Caco-2 (cell line): Measurements from ENCODE around the gene B3GNT5. TPM values are rescaled to one million over a fixed set of nuclear protein-coding genes. Genes with fewer than 3 reads are reported as not detected.

Source experiments
- BruUV-seq: library from RNA; stranded (reverse); fragments of 400-500 nt; replicated peaks from 2 replicates; lab custom pipeline; 2021; lab: Mats Ljungman, UMichigan
- CTCF ChIA-PET: fragments of 300-600 bp; sonication (Branson Sonifier 250); formaldehyde crosslinking; loops from one replicate; lab custom pipeline; 2022; ENCODE audit warnings: antibody characterized with exemption; lab: Charles Lee
- POLR2A ChIA-PET: fragments of 300-600 bp; sonication (Branson Sonifier 250); formaldehyde crosslinking; loops from one replicate; lab custom pipeline; 2022; ENCODE audit warnings: antibody characterized with exemption; lab: Charles Lee
- DNase-seq, 2 experiments: peaks; one replicate each; pipeline versions ENCODE4 v3.0.0 to v3.0.0-alpha.2; 2020 to 2022
- H3K27me3 ChIP-seq: replicated peaks from 2 replicates; pipeline ENCODE4 v1.6.0; 2011; ENCODE audit warnings: low read length; ENCODE audit not compliant: control insufficient read depth, insufficient read depth
- H3K36me3 ChIP-seq: 2 replicates; pipeline ENCODE4 v1.5.1; 2011; ENCODE audit warnings: low read length; ENCODE audit not compliant: control insufficient read depth, insufficient read depth
- H3K4me1 ChIP-seq: fragments of 250-450 bp; sonication (Bioruptor Pico); 2 replicates; pipeline ENCODE4 v1.5.1; 2020; ENCODE audit warnings: mild to moderate bottlenecking
- H3K4me3 ChIP-seq: 2 replicates; pipeline ENCODE4 v1.5.1; 2011; ENCODE audit warnings: low read depth, mild to moderate bottlenecking, control low read depth, low read length
- H3K9me3 ChIP-seq: fragments of 250-450 bp; sonication (Bioruptor Pico); 2 replicates; pipeline ENCODE4 v1.5.1; 2020; ENCODE audit warnings: mild to moderate bottlenecking, moderate library complexity
- H3K27ac Mint-ChIP-seq: one replicate; pipeline ENCODE4 v1.8.0; 2022; ENCODE audit warnings: mixed read lengths; ENCODE audit not compliant: unreplicated experiment
- H3K27me3 Mint-ChIP-seq: one replicate; pipeline ENCODE4 v1.8.0; 2022; ENCODE audit warnings: mixed read lengths; ENCODE audit not compliant: insufficient read depth, unreplicated experiment
- H3K36me3 Mint-ChIP-seq: one replicate; pipeline ENCODE4 v1.8.0; 2022; ENCODE audit warnings: mild to moderate bottlenecking, mixed read lengths; ENCODE audit not compliant: insufficient read depth, unreplicated experiment
- H3K4me1 Mint-ChIP-seq: one replicate; pipeline ENCODE4 v1.8.0; 2022; ENCODE audit warnings: low read depth, mixed read lengths; ENCODE audit not compliant: unreplicated experiment
- H3K4me3 Mint-ChIP-seq: one replicate; pipeline ENCODE4 v1.8.0; 2022; ENCODE audit warnings: mild to moderate bottlenecking, moderate library complexity, mixed read lengths; ENCODE audit not compliant: unreplicated experiment
- H3K9me3 Mint-ChIP-seq: one replicate; pipeline ENCODE4 v1.8.0; 2022; ENCODE audit warnings: mixed read lengths; ENCODE audit not compliant: unreplicated experiment
- intact Hi-C: fragments of 100-400 bp; cut with micrococcal nuclease; formaldehyde crosslinking; loops from one replicate; pipeline ENCODE4 v1.10.0; 2022; ENCODE audit not compliant: unreplicated experiment
- total RNA-seq: library from RNA; stranded (reverse); gene quantifications from 2 replicates; pipeline ENCODE4 v1.2.3, GENCODE V29; 2022
- TF ChIP-seq, protein P1 (sequence below), 2 experiments: fragments of 200-600 bp in 1 of 2; IDR thresholded peaks; 1 replicate in 1 of 2; 2 replicates in 1 of 2; pipeline versions ENCODE4 v1.5.1 to v1.8.0; 2011 to 2022; ENCODE audit warnings: antibody characterized with exemption in 1 of 2, control low read depth in 1 of 2, inconsistent platforms in 1 of 2, low read depth in 1 of 2, low read length in 1 of 2, mild to moderate bottlenecking in 1 of 2, moderate library complexity in 1 of 2; ENCODE audit not compliant: insufficient read depth in 1 of 2, severe bottlenecking in 1 of 2, unreplicated experiment in 1 of 2

B3GNT5 gene
- total RNA-seq, 1 experiment from 2014 or later, result 9.4 TPM

DNA sequence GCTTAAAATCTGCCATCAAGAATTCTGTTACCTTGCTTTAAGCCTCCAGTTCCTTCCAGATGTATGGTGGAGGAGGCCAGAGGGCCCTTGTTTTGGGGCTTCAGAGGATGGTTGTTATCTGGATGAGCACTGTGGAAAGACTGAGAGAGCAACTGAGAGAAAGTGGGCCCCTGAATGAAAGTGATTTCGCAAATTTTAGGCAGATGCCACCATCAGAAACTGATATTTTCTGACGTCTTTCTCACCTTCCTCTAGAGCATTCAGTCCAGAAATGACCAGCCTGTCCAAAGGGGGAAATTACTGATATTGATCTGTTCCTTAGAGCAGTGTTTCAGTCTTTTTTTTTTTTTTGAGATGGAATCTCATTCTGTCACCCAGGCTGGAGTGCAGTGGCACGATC, 13.4 kb downstream of the B3GNT5 start:
- Mint-ChIP-seq H3K27ac (no peak overlapping the region), H3K9me3 (no peaks in the 10 kb centered on the region), H3K4me3 (no peak overlapping the region), H3K36me3 (no peaks in the 10 kb centered on the region), H3K27me3 (no peaks in the 10 kb centered on the region), H3K4me1 (peaks cover 15% of the 10 kb centered on the region)
- no peak for DNase-seq
- no TSS peak for BruUV-seq
- Histone ChIP-seq H3K9me3 (no peaks in the 10 kb centered on the region), H3K4me3 (no peak overlapping the region), H3K36me3 (no peaks in the 10 kb centered on the region; the same call in none of the 2 replicates), H3K27me3 (no peaks in the 10 kb centered on the region), H3K4me1 (peaks cover 38% of the 10 kb centered on the region)
- intact Hi-C loops, result no loop called here
- ChIA-PET CTCF (no interaction called here), POLR2A (interaction anchor here (0.5 kb wide), 1 partner anchor 90 kb away, joined by 4 read pairs; no protein-coding TSS in a partner anchor)
- TF ChIP-seq, protein P1, sequence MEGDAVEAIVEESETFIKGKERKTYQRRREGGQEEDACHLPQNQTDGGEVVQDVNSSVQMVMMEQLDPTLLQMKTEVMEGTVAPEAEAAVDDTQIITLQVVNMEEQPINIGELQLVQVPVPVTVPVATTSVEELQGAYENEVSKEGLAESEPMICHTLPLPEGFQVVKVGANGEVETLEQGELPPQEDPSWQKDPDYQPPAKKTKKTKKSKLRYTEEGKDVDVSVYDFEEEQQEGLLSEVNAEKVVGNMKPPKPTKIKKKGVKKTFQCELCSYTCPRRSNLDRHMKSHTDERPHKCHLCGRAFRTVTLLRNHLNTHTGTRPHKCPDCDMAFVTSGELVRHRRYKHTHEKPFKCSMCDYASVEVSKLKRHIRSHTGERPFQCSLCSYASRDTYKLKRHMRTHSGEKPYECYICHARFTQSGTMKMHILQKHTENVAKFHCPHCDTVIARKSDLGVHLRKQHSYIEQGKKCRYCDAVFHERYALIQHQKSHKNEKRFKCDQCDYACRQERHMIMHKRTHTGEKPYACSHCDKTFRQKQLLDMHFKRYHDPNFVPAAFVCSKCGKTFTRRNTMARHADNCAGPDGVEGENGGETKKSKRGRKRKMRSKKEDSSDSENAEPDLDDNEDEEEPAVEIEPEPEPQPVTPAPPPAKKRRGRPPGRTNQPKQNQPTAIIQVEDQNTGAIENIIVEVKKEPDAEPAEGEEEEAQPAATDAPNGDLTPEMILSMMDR (IDR thresholded peaks at IDR 0.05; ENCODE audit: insufficient read depth in 1 of 2, low read depth in 1 of 2, low read length in 1 of 2, severe bottlenecking in 1 of 2, unreplicated experiment in 1 of 2), result no peak

DNA sequence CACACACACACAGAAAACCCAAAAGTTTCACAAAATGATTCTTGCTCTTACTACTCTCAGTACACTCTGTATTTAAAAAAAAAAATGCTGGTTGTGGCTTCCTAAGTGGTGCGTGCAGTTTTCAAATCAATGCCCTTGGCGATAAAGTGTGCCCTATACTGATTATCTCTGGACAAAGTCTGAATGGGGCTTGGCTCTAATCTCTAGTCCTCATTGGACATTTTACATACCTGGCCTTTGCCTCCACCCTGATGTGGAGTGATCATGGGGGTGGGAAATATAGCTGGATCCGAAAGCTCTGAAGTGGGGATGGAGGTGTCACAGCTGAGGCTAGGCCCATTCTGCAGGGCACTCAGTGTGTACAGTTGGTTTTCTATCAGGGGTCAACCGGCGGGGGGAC, 14.1 kb downstream of the B3GNT5 start:
- no peak overlapping the region for H3K4me3 Mint-ChIP-seq
- H3K4me1 Mint-ChIP-seq, result peaks cover 15% of the 10 kb centered on the region
- peaks cover 38% of the 10 kb centered on the region for H3K4me1 ChIP-seq
- TF ChIP-seq, protein P1 (IDR thresholded peaks at IDR 0.05; ENCODE audit: insufficient read depth in 1 of 2, low read depth in 1 of 2, low read length in 1 of 2, severe bottlenecking in 1 of 2, unreplicated experiment in 1 of 2), result no peak
- H3K9me3 Mint-ChIP-seq, result no peaks in the 10 kb centered on the region
- CTCF ChIA-PET, result no interaction called here
- intact Hi-C loops, result no loop called here
- H3K27me3 Mint-ChIP-seq, result no peaks in the 10 kb centered on the region
- H3K36me3 Mint-ChIP-seq, result no peaks in the 10 kb centered on the region
- no peaks in the 10 kb centered on the region for H3K9me3 ChIP-seq
- no peak overlapping the region for H3K27ac Mint-ChIP-seq
- no peaks in the 10 kb centered on the region for H3K27me3 ChIP-seq
- H3K36me3 ChIP-seq, result no peaks in the 10 kb centered on the region; the same call in none of the 2 replicates
- H3K4me3 ChIP-seq, result no peak overlapping the region
- no peak for DNase-seq
- BruUV-seq, result no TSS peak
- POLR2A ChIA-PET, result no interaction called here

DNA sequence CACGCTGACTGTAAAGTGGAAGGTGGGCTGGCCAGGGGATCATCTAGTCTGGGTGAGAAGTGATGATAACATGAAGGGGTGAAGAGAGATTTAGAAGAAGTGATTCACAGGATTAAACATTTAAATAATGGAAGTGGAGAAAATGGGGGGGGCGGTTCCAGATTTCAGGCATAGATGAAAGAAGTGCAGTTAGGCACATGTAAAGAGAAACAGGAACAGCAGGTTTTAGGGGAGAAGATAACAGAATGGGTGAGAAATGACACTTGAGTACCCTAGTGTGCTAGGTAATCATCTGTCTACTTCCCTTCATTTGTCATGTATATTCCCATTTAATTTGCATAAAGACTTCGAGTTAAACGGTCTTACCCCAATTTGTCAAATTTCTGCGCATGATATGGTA, 15.3 kb downstream of the B3GNT5 start:
- Mint-ChIP-seq H3K27me3 (no peaks in the 10 kb centered on the region), H3K27ac (peak overlapping the region; percentile 7), H3K4me1 (peaks cover 15% of the 10 kb centered on the region), H3K9me3 (no peaks in the 10 kb centered on the region), H3K4me3 (no peak overlapping the region), H3K36me3 (no peaks in the 10 kb centered on the region)
- no peak overlapping the region for H3K4me3 ChIP-seq
- peaks cover 38% of the 10 kb centered on the region for H3K4me1 ChIP-seq
- BruUV-seq, result no TSS peak
- intact Hi-C loops, result loop anchor here (2.0 kb wide), 1 partner anchor 14 kb away; no protein-coding TSS in a partner anchor
- no peaks in the 10 kb centered on the region for H3K27me3 ChIP-seq
- H3K36me3 ChIP-seq, result no peaks in the 10 kb centered on the region; the same call in none of the 2 replicates
- ChIA-PET CTCF (no interaction called here), POLR2A (no interaction called here)
- DNase-seq, result peak in 1 of 2 experiments; percentile 30
- TF ChIP-seq, protein P1 (IDR thresholded peaks at IDR 0.05; ENCODE audit: insufficient read depth in 1 of 2, low read depth in 1 of 2, low read length in 1 of 2, severe bottlenecking in 1 of 2, unreplicated experiment in 1 of 2), result no peak
- no peaks in the 10 kb centered on the region for H3K9me3 ChIP-seq
